GM21825 (cell line): ENCODE results near the gene GALNT11.
"Not testable (repeated sequence)": the region's sequence is repeated elsewhere in the genome, so short reads cannot be mapped to it uniquely, and the experiment has no call there.

Experiments used
- ATAC-seq: cut with Tn5 transposase; IDR thresholded peaks from one replicate; pipeline ENCODE4 v1.9.1; 2021; ENCODE audit warnings: mild to moderate bottlenecking, moderate library complexity; ENCODE audit not compliant: unreplicated experiment

Gene GALNT11

GRCh38 chr7:152025077-152025936 lies at the start of gene GALNT11:
TSS of gene GALNT11 (plus strand) at chr7:152025674. CDS start at chr7:152094228, 68,554 bp downstream.
- ATAC-seq, result peak; percentile 96

- ATAC-seq, result no peak
Measured at GRCh38 chr7:151978616-151979015, 46.9 kb upstream of the GALNT11 start.

DNA sequence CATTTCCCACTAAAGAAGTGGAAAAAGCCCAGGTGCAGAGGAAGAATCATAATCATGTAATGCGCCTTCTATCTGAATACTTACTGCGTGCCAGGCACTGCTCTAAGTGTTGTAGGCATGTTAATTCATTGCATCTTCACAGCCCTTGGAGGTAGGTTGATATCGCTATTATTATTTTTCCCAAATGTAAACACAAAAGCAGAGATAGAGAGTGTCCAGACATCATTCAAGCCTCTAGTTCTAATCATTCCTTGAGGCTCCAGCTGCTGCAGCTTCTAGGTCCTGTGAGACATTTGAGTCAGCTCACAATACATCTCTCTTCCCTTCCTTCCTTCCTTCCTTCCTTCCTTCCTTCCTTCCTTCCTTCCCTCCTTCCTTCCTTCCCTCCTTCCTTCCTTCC lies 44.3 kb upstream of the GALNT11 start:
- ATAC-seq, result no peak

- ATAC-seq, result no peak
Measured at GRCh38 chr7:151982806-151983205, 42.7 kb upstream of the GALNT11 start.

GRCh38 chr7:151984612-151985011 lies 40.9 kb upstream of the GALNT11 start:
- ATAC-seq, result no peak

GRCh38 chr7:151987748-151988529 lies 37.5 kb upstream of the GALNT11 start:
- no peak for ATAC-seq

GRCh38 chr7:151992375-151992774 lies 33.1 kb upstream of the GALNT11 start:
- no peak for ATAC-seq

- no peak for ATAC-seq
Measured at GRCh38 chr7:151993977-151994676, 31.3 kb upstream of the GALNT11 start.

DNA sequence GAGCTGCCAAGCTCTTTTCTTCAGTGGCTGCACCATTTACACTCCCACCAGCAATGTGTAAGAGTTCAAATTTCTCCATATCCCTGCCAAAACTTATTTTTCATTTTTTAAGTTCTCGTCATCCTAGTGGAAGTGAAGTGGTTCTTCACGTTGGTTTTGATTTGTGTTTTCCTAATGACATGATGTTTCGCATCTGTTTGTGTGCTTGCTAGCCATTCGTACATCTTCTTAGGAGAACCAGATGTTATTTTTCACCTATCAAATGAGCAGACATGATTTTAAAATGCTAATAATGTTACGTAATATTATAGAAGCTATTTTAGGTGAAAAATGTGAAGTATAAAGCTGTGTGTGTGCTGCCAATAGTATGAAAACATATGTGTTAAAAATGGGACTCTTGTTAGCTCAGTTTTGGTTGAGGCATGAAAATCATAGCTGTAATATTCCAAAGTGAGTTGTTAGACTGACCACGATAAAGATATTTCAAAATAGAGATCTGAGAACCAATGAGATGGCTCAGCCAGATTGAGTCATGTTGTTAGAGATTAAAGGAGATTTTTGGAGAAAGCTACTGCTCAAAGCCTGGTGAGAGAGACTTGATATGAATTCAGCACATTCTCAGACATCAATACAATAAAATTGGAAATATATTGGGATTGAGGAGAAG lies 25.9 kb upstream of the GALNT11 start:
- ATAC-seq, result no peak

DNA sequence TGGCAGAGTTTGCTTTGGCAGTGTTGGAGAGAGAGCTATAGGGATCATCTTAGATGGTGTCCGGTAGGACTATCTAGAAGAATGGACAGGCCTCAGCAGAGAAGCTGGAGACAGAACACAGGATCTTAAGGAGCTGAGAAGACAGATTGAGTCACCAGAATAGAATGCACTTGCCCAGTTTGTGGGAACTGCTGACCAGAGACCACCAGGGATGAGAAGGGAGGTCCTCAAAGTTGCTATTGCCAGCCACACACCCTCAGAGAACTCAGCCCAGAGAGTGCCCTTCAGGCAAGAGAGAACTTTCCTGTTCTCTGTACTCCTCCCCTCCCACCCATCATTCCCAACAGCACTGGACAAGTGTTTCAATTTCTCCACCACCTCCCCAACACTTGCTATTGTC lies 25.3 kb upstream of the GALNT11 start:
- no peak for ATAC-seq

GRCh38 chr7:152006336-152006735 lies 19.1 kb upstream of the GALNT11 start:
- no peak for ATAC-seq

- ATAC-seq, result no peak
Measured at GRCh38 chr7:152011860-152012259, 13.6 kb upstream of the GALNT11 start.

DNA sequence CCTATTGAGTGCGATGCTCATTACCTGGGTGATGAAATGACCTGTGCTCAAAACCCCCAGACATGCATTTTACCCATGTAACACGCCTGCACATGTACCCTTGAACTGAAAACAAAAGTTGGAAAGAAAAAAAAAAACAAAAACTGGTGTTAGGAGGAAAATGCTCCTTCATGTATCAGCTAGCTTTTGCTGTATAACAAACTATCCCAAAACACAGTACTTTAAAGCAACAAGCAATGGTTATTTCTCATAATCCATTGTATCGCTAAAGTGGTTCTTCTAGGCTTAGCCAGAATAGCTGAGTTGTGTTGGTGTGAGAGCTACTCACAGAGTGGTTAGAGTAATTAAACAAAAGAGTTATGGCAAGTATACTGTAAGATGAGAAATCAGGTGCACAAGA lies 12.2 kb upstream of the GALNT11 start:
- no peak for ATAC-seq

DNA sequence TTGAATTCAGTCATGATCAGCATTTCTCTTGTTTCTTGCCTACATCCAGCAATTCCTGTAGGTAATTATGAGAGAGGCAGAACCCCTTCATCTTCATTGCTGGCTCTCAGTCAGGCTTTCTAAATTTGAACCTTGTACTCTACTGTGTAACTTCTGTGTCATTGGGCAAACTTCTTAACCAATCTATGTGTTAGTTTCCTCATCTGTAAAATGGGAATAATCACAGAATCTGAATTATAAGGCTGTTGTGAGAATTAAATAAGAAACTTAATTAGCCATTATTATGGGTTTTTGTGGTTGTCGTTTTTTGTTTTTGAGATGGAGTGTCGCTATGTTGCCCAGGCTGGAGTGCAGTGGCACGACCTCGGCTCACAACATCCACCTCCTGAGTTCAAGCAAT lies 11.5 kb upstream of the GALNT11 start:
- no peak for ATAC-seq

GRCh38 chr7:152014722-152015121 lies 10.8 kb upstream of the GALNT11 start:
- no peak for ATAC-seq

GRCh38 chr7:152015600-152015999 lies 9.9 kb upstream of the GALNT11 start:
- ATAC-seq, result no peak

DNA sequence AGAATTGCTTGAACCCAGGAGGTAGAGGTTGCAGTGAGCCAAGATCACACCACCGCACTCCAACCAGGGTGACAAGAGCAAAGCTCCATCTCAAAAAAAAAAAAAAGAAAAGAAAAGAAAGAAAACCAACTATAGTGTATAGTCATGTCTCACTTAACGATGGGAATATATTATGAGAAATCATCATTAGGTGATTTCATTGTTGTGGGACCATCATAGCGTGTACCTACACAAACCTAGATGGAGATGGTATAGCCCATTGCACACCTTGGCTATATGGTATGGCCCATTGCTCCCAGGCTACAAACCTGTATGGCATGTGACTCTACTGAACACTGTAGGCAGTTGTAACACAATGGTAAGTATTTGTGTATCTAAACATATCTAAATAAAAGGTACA lies 8.5 kb upstream of the GALNT11 start:
- ATAC-seq, result no peak

GRCh38 chr7:152017683-152018082 lies 7.8 kb upstream of the GALNT11 start:
- ATAC-seq, result not testable (repeated sequence)

GRCh38 chr7:152021740-152022139 lies 3.7 kb upstream of the GALNT11 start:
- ATAC-seq, result not testable (repeated sequence)

- ATAC-seq, result no peak
Measured at GRCh38 chr7:152025937-152026890, 740 bp downstream of the GALNT11 start.
